ENCODE data around the gene JKAMP. TPM values are rescaled to one million over a fixed set of nuclear protein-coding genes. Genes with fewer than 3 reads are reported as not detected.

The JKAMP gene
- total RNA-seq, 1 donor from 2014 or later = 61.8 TPM

- no peak for DNase-seq (ENCODE audit: extremely low read depth, low read depth, low spot score)
These were observed 4.2 kb upstream of the JKAMP start for GRCh38 chr14:59480166-59480565.

DNA sequence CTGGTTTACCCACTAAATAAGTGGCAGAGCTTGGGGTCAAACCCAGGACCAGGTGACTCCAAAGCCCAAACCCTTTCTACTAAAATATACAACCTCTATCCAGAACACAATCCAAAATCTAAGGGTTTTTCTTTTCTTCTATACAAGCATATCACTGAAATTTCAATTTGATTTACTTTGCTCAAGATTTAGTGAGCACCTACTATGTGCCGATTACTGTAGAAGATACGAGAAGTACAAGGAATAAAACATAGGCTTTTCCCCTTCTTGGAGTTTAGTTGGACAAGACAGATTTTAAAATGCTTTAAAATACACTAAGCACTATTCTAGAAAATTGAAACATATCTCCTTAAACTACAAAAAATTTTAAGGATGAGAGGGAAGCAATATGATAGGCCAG is 2.9 kb upstream of the JKAMP start:
- no peak for DNase-seq (ENCODE audit: extremely low read depth, low read depth, low spot score)

GRCh38 chr14:59481871-59482540 is 2.3 kb upstream of the JKAMP start:
- no peak for DNase-seq (ENCODE audit: extremely low read depth, low read depth, low spot score)

- DNase-seq (ENCODE audit: extremely low read depth, low read depth, low spot score) = no peak
These were observed 1.6 kb upstream of the JKAMP start for GRCh38 chr14:59482541-59483331.

GRCh38 chr14:59483363-59483762 is 954 bp upstream of the JKAMP start:
- DNase-seq (ENCODE audit: extremely low read depth, low read depth, low spot score) = no peak

- no peak for DNase-seq (ENCODE audit: extremely low read depth, low read depth, low spot score)
These were observed 390 bp downstream of the JKAMP start for GRCh38 chr14:59484639-59485175.

DNA sequence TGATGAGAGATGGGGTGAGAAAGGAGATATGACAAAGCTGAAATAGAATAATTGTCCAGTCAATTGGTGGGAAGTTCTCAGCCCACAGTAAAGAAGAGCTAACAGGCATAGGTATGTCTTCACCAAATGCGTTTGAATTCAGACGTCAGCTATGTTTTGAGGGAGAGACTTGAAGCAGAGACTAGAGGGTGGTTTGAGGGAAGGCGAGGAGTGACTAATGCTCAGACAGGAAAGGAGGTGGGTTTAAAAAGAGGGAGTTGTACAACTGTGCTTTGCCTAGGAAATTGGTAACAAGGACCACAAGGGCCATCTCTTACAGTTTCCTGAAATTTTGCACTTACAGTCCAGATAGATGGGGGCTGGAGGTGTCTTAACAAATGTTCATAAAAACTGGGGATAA is 6.4 kb downstream of the JKAMP start:
- DNase-seq (ENCODE audit: extremely low read depth, low read depth, low spot score) = no peak

DNA sequence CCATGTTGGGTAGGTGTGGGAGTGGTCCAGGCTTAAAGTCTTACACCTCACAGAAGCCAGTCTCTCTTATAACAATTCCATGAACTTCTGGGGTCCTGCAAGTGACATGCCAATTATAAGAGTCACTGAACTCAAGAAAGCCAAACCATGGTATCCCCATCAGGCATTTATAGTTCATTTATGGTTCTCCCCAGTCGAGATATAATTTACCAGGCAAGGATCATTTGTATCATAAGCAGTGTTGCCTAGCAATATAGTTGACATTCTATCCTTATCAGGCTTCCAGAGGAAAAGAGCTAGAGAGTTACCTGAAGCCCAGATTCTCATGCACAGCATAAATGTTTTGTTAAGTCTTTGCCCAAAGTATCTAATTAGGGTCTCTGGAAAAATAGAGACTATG is 8.1 kb downstream of the JKAMP start:
- DNase-seq (ENCODE audit: extremely low read depth, low read depth, low spot score) = no peak

GRCh38 chr14:59500732-59501131 is 16.4 kb downstream of the JKAMP start:
- no peak for DNase-seq (ENCODE audit: extremely low read depth, low read depth, low spot score)

DNA sequence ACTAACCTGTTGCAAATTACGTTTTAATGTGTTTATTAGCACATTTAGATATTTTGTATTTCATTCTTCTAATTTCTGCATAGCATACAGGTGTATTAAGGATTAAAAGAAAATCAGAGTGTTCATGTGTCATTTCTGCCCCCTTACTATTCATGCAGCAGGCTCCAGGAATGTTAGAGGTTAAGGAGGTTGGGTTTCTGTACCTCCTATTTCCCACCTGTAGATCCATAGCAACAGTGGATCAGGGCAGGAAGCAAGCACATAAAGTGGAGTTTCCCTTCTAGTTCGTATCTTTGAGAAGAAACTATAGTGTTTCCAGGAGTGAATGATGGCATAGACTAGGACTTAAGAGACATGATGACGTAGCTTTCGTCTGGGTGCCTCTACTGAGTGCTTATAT is 18.9 kb downstream of the JKAMP start:
- DNase-seq (ENCODE audit: extremely low read depth, low read depth, low spot score) = no peak

DNA sequence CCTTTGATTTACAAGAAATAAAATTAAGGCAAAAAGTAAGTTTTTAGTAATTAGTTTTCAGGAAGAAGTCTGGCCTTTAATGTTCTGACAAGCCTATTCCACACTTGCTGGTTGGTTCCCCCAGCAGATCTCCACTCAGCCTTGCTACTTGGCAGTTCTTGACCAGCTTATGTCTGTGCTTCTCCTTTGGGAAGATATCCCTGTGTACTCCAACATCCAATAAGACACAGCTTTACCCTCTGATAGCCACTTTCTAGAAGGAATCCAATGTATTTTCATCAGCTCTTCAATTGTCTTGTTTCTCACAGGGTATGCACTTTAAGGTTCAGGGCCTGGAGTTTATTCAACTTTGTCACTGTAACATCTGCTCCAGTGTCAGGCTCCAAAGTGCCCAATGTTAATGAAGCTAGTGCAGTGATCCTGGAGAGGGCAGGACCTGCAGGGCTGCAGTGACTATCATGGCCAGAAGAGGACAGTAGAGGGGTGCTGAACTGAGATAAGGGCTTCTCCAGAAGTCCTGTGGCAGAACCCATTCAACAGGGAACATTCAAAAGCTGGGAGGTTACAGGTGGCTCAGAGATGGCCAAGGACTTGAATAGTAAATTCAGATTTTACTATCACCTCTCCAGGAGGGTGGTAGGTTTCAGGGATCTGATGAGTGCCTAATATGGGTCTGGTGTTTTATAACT is 22.9 kb downstream of the JKAMP start:
- DNase-seq (ENCODE audit: extremely low read depth, low read depth, low spot score) = no peak

- DNase-seq (ENCODE audit: extremely low read depth, low read depth, low spot score) = no peak
These were observed 23.4 kb downstream of the JKAMP start for GRCh38 chr14:59507752-59508103.

- DNase-seq (ENCODE audit: extremely low read depth, low read depth, low spot score) = no peak
These were observed 24.8 kb downstream of the JKAMP start for GRCh38 chr14:59509101-59509500.

DNA sequence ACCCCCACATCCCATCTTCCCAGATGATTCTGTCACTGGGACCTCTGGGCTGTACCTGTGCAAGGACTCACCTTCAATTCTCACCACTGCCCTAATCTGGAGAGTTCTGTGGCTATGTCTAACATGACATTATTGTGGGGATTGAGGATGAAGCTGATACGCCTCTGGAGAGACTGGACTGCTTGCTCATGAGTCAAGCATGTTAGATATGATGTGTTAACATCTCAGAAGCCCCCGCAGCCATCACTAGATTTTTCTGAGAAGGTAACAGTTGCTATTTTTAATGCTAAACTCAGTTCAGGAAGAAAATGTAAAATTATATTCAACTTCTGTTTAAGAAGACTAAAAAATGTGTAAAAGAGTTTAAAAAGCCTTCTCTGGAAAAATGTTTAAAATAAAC is 25.7 kb downstream of the JKAMP start:
- DNase-seq (ENCODE audit: extremely low read depth, low read depth, low spot score) = no peak

GRCh38 chr14:59510966-59511365 is 26.6 kb downstream of the JKAMP start:
- no peak for DNase-seq (ENCODE audit: extremely low read depth, low read depth, low spot score)

DNA sequence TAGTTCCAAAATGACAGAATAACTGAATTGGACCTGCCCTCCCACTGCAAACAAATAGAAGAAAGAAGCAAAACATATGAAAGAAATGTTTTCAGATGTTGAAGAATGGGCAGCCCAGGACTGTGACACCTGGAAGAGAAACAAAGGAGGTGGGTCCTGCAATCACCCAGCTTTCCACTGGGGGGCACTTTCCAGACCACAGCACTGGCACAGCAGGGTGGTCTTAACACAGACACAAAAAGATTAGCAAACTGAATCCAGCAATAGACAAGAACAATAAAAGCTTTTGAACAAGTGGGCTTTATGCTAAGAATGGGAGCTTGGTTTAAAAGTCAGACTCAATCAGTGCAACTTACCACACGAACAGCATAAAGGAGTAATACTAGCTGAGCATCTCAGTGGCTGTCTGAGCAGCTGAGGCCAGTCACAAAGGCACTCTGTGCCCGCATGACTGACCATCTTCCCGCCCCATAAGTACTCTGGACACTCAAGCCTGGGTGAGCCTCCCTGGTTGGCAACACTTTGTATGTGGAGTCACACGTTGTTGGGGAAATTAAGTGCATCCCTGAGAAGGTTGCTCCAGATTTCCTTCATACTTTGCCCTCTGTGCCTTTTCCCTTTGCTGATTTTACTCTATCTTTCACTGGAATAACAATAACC is 27.7 kb downstream of the JKAMP start:
- no peak for DNase-seq (ENCODE audit: extremely low read depth, low read depth, low spot score)

GRCh38 chr14:59520224-59520623 is 35.9 kb downstream of the JKAMP start:
- no peak for DNase-seq (ENCODE audit: extremely low read depth, low read depth, low spot score)

DNA sequence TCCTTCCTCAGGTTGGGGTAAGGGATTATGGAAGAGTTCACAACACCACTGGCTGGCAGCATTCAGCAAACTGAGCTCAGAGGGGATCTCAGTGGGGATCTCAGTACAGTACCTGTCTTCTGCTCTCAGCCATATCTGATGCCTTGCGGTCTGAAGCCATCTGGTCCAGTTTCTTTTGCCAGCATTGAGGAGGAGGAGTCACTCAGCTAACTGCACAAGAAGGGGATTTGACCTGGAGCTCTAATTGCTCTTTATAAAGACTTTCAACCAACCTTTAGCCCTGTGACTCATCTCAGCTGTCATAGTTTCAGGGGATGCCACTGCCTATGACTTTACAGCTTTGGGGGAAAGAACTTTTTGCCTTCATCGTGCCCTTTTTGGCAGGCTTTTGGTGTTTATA is 44.9 kb downstream of the JKAMP start:
- no peak for DNase-seq (ENCODE audit: extremely low read depth, low read depth, low spot score)

DNA sequence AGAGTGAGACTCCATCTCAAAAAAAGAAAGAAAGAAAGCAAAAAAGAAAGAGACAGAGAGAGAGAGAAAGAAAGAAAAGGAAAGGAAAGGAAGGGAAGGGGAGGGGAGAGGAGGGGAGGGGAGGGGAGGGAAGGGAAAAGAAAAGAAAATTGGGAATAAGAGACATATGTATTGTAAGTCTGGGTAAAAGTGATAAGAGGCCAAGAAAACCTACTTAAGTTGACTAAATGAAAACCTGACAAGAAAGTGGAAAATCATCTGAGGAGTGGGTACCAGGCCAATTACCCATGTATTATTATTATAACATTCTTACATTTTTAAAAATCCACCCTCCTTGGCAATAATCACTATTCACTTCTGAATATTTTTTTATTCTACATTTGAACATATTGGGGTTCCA is 46.0 kb downstream of the JKAMP start:
- DNase-seq (ENCODE audit: extremely low read depth, low read depth, low spot score) = no peak

DNA sequence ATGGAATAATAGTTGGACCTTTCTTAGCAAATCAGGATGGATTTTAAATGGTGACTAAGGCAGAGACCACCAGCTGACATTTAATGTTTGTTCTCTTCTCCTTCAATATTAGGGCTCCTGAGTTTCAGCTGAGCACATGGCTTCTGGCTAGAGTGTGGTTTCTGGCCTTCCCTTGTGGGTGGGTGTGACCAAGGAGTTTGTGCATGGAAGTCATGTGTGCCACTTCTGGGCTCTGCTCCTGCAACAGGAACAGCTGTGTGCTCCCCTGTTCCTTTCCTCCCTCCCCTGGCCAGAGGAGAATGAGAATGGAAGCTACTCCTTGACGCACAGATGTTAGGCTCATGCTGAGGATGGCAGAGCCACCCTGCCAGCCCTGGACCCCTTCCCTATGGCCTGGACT is 48.1 kb downstream of the JKAMP start:
- DNase-seq (ENCODE audit: extremely low read depth, low read depth, low spot score) = no peak

- no peak for DNase-seq (ENCODE audit: extremely low read depth, low read depth, low spot score)
These were observed 50.2 kb downstream of the JKAMP start for GRCh38 chr14:59534361-59534987.
